Activated CD4-positive, alpha-beta T cell treated with anti-CD3 and anti-CD28 coated beads, Interleukin-2, amount 10 ng/mL, durations not matched to agents 24 days and 14 days (primary cell): Measurements from ENCODE around the gene PCDH10. TPM values are rescaled to one million over a fixed set of nuclear protein-coding genes. Genes with fewer than 3 reads are reported as not detected.

Source experiments
- DNase-seq: peaks from one replicate; pipeline ENCODE4 v3.0.0; 2022
- H3K27ac Mint-ChIP-seq: one replicate; pipeline ENCODE4 v1.8.0; 2022; ENCODE audit warnings: mild to moderate bottlenecking, mixed read lengths
- H3K27me3 Mint-ChIP-seq: one replicate; pipeline ENCODE4 v1.8.0; 2022; ENCODE audit warnings: mixed read lengths
- H3K36me3 Mint-ChIP-seq: one replicate; pipeline ENCODE4 v1.8.0; 2022; ENCODE audit warnings: low read depth, mild to moderate bottlenecking, mixed read lengths
- H3K4me1 Mint-ChIP-seq: one replicate; pipeline ENCODE4 v1.8.0; 2021; ENCODE audit warnings: mixed read lengths
- H3K4me3 Mint-ChIP-seq: one replicate; pipeline ENCODE4 v1.8.0; 2022; ENCODE audit warnings: mild to moderate bottlenecking, moderate library complexity, mixed read lengths
- H3K9me3 Mint-ChIP-seq: one replicate; pipeline ENCODE4 v1.8.0; 2021; ENCODE audit warnings: mixed read lengths
- intact Hi-C: fragments of 100-400 bp; cut with micrococcal nuclease; formaldehyde crosslinking; loops from one replicate; pipeline ENCODE4 v1.15.1; 2023
- total RNA-seq: library from RNA; stranded (reverse); gene quantifications from 2 replicates; pipeline ENCODE4 v1.2.3, GENCODE V29; 2022

Gene PCDH10
- total RNA-seq, 1 donor from 2014 or later: not detected

DNA sequence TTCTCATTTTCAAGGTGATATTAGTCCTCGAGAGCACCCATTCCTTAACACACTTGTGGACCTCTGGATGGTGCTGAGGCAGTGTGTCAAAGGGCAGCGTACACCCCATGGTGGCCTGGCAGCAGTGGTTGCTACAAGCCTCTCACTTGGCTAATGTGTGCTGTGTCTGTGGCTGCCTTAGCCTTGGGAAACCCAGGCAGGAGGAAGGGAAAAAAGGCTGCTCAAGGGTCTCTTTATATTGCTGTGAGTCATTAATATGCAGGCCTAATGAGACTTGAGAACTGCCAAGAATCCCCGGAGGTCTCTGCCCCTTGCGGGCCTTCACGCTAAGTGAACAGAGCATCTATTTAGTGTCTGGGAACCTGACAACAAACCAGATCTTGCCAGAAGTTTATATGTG lies 7.0 kb downstream of the PCDH10 start:
- no peak overlapping the region for H3K27ac Mint-ChIP-seq
- peaks cover 3% of the 10 kb centered on the region for H3K4me1 Mint-ChIP-seq
- H3K27me3 Mint-ChIP-seq: peaks cover 25% of the 10 kb centered on the region
- H3K9me3 Mint-ChIP-seq: no peaks in the 10 kb centered on the region
- no peak overlapping the region for H3K4me3 Mint-ChIP-seq
- H3K36me3 Mint-ChIP-seq: no peaks in the 10 kb centered on the region
- no peak for DNase-seq
- intact Hi-C loops: no loop called here

DNA sequence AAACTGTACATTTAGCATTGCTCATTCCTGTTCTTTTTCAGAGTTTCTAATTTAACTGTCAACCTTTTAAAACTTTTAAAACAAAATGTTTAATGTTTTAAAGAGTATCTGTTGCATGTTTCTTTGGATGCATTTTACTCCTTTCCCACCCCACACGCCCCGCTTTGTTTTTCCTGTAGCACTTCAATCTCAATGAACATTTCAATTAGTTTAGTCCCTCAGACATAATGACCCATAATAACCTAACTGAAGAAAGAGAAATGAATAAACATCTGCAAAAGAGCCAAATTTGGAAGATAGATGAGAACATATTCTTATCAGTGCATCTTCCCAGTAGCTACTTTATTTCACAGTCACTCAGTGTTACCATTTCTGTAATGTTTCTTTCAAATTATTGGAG lies 7.5 kb downstream of the PCDH10 start:
- no peaks in the 10 kb centered on the region for H3K36me3 Mint-ChIP-seq
- peaks cover 20% of the 10 kb centered on the region for H3K27me3 Mint-ChIP-seq
- no peak overlapping the region for H3K27ac Mint-ChIP-seq
- H3K4me3 Mint-ChIP-seq: no peak overlapping the region
- intact Hi-C loops: no loop called here
- H3K4me1 Mint-ChIP-seq: peaks cover 3% of the 10 kb centered on the region
- no peak for DNase-seq
- no peaks in the 10 kb centered on the region for H3K9me3 Mint-ChIP-seq

DNA sequence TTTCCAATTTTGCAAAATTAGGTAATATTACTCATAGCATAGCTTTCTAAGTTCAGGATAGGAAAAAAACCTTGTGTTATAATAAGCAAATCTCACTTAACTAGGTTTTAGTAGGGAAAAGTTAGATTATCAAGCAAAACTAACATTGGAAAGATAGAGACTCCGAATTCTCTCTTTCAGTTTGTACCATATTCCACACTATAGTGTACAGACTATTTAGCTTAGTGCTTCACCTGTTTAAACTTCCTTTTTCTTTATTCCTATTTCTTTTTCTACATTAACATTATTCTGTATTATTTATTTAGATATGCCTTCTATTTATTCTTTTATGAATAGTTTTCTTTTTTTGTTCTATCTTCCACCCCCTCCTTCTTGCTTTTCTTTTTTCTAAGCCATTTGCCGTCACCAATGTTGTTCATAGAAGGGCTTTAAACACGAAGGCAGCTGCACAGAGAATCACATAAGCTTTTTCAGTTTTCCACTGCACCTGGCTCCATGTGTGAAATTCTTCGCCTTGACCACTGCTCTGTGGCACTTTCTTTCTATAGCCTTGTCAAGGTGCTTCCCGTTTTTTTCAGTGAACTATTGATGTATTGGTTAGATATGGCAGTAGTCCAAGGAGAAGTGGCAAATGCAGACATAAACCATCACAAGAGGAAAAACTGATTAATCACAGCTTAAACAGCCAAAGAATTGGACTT lies 8.5 kb downstream of the PCDH10 start:
- intact Hi-C loops: no loop called here
- no peak for DNase-seq
- Mint-ChIP-seq H3K36me3 (no peaks in the 10 kb centered on the region), H3K4me1 (peaks cover 3% of the 10 kb centered on the region), H3K9me3 (no peaks in the 10 kb centered on the region), H3K4me3 (no peak overlapping the region), H3K27me3 (peaks cover 14% of the 10 kb centered on the region), H3K27ac (no peak overlapping the region)

DNA sequence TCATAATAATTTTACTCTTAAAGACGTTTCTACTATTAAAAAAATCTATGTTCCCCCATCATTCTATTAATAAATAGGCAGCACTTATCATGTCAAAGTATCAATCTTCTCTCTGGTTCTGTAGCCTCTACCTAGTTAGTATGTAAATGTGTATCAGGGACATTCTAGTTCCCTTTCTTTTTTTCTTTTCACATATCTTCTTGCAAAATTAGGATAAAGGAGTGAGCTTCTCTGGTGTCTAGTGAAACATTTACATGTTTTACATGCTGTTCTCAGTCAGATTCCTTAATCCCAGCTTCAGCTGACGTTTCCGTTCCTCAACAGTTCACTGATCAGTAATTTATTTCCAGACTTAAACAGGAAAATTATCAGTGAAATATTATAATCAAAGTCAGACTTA lies 11.8 kb downstream of the PCDH10 start:
- no peak for DNase-seq
- Mint-ChIP-seq H3K9me3 (no peaks in the 10 kb centered on the region), H3K4me3 (no peak overlapping the region), H3K27me3 (peaks cover 2% of the 10 kb centered on the region), H3K27ac (no peak overlapping the region), H3K4me1 (no peaks in the 10 kb centered on the region), H3K36me3 (no peaks in the 10 kb centered on the region)
- intact Hi-C loops: no loop called here

DNA sequence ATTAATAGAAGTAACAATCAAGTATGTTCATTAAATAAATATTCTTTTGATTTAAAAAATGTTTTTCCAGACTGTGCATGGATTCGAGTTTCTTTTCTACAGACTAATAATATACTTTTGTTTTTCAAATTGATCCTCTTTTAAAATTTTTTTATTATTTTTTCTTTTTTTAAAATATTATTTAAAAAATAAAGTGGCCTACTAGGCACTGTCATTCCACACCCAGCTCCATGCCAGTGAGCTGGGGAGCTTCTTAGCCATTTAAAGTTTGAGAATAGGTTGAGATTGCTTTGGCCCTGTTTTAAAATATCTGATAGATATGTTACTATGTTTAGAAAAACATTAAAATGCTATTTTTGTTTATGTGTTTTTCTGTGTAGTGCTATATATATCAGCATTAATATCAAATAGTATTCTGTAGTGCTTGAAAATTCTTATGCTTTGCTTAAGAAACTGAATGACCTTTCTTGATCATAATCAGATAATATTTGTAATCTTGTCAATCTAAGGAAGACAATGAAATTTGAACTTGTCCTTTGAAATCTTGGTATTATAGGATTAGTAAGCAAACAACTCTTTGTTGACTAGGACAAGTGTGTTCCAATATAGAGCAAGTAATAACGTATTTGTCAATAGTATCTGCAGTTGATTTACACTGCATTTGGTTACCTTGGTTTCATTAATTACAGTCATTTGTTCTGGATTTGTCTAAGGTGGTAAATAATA lies 12.6 kb downstream of the PCDH10 start:
- no peak for DNase-seq
- no peaks in the 10 kb centered on the region for H3K4me1 Mint-ChIP-seq
- intact Hi-C loops: no loop called here
- H3K36me3 Mint-ChIP-seq: no peaks in the 10 kb centered on the region
- no peak overlapping the region for H3K27ac Mint-ChIP-seq
- peaks cover 2% of the 10 kb centered on the region for H3K27me3 Mint-ChIP-seq
- no peak overlapping the region for H3K4me3 Mint-ChIP-seq
- no peaks in the 10 kb centered on the region for H3K9me3 Mint-ChIP-seq

DNA sequence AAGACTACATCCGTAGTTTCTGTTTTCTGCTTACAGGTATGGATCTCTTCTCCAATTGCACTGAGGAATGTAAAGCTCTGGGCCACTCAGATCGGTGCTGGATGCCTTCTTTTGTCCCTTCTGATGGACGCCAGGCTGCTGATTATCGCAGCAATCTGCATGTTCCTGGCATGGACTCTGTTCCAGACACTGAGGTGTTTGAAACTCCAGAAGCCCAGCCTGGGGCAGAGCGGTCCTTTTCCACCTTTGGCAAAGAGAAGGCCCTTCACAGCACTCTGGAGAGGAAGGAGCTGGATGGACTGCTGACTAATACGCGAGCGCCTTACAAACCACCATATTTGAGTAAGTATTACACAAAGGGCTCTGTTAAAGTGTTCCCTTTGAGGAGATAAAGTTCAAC lies 13.8 kb downstream of the PCDH10 start:
- no peaks in the 10 kb centered on the region for H3K9me3 Mint-ChIP-seq
- DNase-seq: no peak
- H3K36me3 Mint-ChIP-seq: no peaks in the 10 kb centered on the region
- no peaks in the 10 kb centered on the region for H3K4me1 Mint-ChIP-seq
- H3K4me3 Mint-ChIP-seq: no peak overlapping the region
- H3K27ac Mint-ChIP-seq: no peak overlapping the region
- intact Hi-C loops: no loop called here
- no peaks in the 10 kb centered on the region for H3K27me3 Mint-ChIP-seq

DNA sequence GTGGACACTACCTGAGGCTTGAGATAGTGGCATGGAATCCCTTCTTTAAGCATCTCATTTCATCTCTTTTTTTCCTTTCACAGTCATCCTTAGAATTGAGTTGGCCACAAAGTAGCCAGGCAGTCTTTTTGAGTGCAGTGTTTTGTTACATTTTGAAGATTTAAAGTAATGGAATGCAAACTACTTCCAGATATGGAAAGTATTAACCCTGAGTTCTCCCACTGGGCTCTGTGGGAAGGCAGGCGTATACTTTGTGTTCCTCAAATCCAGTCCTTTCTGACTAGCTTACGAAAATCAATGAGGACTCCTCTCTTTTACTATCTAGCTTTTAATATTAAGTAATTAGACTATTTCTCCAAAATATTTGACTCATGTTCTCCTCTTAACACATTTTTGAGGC lies 29.9 kb downstream of the PCDH10 start:
- intact Hi-C loops: no loop called here
- Mint-ChIP-seq H3K27me3 (no peaks in the 10 kb centered on the region), H3K4me3 (no peak overlapping the region), H3K36me3 (no peaks in the 10 kb centered on the region), H3K27ac (no peak overlapping the region), H3K4me1 (no peaks in the 10 kb centered on the region), H3K9me3 (no peaks in the 10 kb centered on the region)
- DNase-seq: no peak

DNA sequence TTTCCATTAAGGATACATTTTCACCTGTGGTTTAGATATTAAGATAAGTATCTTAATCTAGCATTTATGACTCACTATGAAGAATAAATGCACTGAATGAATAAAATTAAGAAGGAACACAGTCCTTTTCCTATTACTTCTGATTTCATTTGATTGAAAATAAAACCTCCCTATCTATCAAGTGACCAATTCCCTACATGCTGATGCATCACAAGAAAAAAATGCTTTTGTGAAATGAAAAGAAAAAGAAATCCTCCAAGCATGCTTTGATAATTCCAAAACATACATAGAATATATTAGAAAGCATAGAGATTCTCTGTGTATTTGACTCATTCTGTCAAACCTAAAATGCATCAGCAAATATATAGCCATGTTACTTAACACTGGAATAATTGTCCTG lies 37.1 kb downstream of the PCDH10 start:
- DNase-seq: no peak
- no peaks in the 10 kb centered on the region for H3K4me1 Mint-ChIP-seq
- H3K27ac Mint-ChIP-seq: no peak overlapping the region
- no peak overlapping the region for H3K4me3 Mint-ChIP-seq
- no peaks in the 10 kb centered on the region for H3K9me3 Mint-ChIP-seq
- intact Hi-C loops: no loop called here
- no peaks in the 10 kb centered on the region for H3K27me3 Mint-ChIP-seq
- H3K36me3 Mint-ChIP-seq: no peaks in the 10 kb centered on the region

DNA sequence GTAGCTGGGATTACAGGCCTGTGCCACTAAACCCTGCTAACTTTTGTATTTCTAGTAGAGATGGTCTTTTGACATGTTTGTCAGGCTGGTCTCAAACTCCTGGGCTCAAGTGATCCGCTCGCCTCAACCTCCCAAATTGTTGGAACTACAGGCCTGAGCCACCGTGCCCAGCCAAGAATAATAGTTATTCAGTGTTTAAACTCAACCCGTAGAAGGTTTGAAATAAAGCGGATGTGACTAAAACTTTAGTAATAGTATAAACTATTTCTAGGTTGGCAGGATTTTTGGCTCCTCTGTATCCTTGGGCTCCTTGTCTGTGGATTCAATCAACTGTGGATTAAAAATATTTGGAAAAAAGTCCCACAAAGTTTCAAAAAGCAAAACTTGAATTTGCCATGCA lies 37.8 kb downstream of the PCDH10 start:
- Mint-ChIP-seq H3K4me1 (no peaks in the 10 kb centered on the region), H3K27me3 (no peaks in the 10 kb centered on the region), H3K27ac (no peak overlapping the region), H3K9me3 (no peaks in the 10 kb centered on the region), H3K36me3 (no peaks in the 10 kb centered on the region), H3K4me3 (no peak overlapping the region)
- DNase-seq: no peak
- intact Hi-C loops: no loop called here

DNA sequence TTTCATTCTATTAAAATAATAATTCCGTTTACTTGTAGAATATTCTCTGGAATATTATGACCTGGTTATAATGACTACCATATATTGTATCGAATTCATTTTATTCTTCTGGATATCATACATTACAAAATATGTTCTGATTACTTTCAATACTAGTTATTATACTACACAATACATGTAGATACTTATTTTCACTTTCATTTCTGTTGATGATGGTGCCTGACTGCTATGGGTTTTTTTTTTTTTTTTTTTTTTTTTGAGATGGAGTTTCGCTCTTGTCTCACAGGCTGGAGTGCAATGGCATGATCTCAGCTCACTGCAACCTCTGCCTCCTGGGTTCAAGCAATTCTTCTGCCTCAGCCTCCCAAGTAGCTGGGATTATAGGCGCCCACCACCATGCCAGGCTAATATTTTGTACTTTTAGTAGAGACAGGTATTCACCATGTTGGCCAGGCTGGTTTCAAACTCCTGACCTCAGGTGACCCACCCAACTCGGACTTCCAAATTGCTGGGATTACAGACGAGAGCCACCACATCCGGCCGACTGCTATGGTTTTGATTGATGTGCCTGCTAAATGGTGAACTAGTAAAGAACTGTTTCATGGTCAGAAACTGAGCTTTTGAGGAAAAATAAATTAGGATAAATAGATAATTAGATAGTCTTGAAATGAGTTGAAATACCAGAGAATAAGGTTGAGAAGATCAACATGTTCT lies 39.5 kb downstream of the PCDH10 start:
- no peak overlapping the region for H3K4me3 Mint-ChIP-seq
- H3K9me3 Mint-ChIP-seq: no peaks in the 10 kb centered on the region
- no peaks in the 10 kb centered on the region for H3K4me1 Mint-ChIP-seq
- no peaks in the 10 kb centered on the region for H3K27me3 Mint-ChIP-seq
- H3K27ac Mint-ChIP-seq: no peak overlapping the region
- no peaks in the 10 kb centered on the region for H3K36me3 Mint-ChIP-seq
- no peak for DNase-seq
- intact Hi-C loops: no loop called here

DNA sequence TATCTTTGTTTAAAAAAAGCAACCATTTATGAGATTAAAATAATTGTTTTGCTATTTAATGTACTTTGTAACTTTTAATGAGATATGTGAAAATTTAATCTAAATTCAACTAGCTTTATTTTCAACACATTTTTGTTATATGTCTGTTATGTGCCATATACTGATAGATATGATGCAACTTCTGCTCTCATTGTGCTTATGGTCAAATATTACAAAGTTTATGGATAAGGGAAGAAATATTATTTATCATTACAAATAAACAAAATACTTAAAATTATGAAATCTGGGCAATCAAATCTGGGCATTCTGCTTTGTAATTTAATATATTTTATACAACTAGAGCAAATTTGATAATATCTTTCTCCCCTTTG lies 40.0 kb downstream of the PCDH10 start:
- Mint-ChIP-seq H3K9me3 (no peaks in the 10 kb centered on the region), H3K27ac (no peak overlapping the region), H3K4me1 (no peaks in the 10 kb centered on the region), H3K4me3 (no peak overlapping the region), H3K27me3 (no peaks in the 10 kb centered on the region), H3K36me3 (no peaks in the 10 kb centered on the region)
- DNase-seq: no peak
- intact Hi-C loops: no loop called here

DNA sequence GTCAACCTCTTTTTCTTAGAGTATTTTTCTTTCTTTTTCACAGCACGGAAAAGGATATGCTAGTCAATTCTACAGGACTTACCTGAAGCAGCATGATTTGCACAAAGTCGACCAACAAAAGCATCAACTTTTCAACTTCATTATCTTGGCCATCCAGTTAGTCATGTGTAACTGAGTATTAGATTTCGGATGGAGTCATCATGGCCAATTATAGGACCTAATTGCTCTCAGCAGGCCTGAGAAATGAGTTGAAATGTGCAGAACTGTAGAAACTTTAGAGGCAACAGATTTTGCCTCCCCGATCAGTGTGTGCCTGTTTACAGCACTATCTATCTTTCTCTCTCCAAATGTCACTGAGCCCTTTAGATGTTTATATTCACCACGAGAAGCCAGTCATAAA lies 41.0 kb downstream of the PCDH10 start:
- no peaks in the 10 kb centered on the region for H3K36me3 Mint-ChIP-seq
- H3K9me3 Mint-ChIP-seq: no peaks in the 10 kb centered on the region
- no peaks in the 10 kb centered on the region for H3K4me1 Mint-ChIP-seq
- DNase-seq: no peak
- intact Hi-C loops: no loop called here
- H3K27me3 Mint-ChIP-seq: no peaks in the 10 kb centered on the region
- H3K4me3 Mint-ChIP-seq: no peak overlapping the region
- no peak overlapping the region for H3K27ac Mint-ChIP-seq

DNA sequence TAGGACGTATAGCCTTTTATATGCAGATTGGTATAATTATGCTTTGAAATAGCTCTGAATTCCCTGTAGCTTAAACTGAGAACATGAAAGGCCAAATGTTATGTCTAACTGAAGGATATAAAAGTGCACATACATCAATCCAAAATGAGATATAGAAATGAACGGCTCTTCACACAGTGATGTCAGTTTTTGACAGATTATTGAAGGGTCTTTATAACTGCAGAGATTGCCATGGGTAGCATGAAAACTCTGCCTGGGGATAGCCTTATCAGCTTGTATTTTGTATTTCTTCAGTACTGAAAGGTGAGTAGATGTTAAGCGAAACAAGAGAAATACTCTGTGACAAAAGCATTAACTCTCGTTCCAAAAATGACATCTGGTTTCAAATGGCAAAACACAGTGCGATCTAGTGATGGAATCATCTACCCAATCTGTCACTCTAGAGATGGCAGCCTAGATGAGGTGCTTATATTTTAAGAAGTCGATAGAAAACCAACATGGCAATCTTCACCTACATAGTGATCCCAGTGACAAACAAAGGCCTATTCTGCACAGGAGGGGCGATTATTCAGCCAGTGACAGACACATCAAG lies 59.7 kb downstream of the PCDH10 start:
- no peak overlapping the region for H3K27ac Mint-ChIP-seq
- H3K4me3 Mint-ChIP-seq: no peak overlapping the region
- peaks cover 3% of the 10 kb centered on the region for H3K9me3 Mint-ChIP-seq
- intact Hi-C loops: no loop called here
- DNase-seq: no peak
- H3K27me3 Mint-ChIP-seq: no peaks in the 10 kb centered on the region
- H3K4me1 Mint-ChIP-seq: no peaks in the 10 kb centered on the region
- no peaks in the 10 kb centered on the region for H3K36me3 Mint-ChIP-seq

DNA sequence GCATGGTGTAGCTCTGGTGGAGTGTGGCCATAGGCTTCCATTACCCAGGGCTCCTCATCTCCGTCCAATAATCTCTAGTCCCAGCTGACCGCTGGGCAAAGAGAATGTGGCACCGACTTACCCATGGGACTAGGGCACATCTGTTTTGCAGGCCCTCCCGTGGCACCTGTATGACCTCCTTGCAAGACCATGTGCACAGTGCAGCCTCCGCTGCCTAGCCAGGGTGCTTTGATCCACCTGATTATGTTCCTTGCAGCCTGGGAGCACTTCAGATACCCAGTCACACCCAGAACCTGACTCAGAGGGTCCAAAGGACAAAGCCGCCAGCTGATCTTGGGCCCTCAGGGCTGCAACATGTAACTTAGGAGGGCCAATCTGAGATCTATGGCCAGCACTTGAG lies 84.8 kb downstream of the PCDH10 start:
- Mint-ChIP-seq H3K4me3 (no peak overlapping the region), H3K36me3 (no peaks in the 10 kb centered on the region), H3K27ac (no peak overlapping the region), H3K9me3 (no peaks in the 10 kb centered on the region), H3K27me3 (no peaks in the 10 kb centered on the region), H3K4me1 (no peaks in the 10 kb centered on the region)
- no peak for DNase-seq
- intact Hi-C loops: no loop called here
